ENCODE data around the gene ASRGL1.

ASRGL1 gene

DNA sequence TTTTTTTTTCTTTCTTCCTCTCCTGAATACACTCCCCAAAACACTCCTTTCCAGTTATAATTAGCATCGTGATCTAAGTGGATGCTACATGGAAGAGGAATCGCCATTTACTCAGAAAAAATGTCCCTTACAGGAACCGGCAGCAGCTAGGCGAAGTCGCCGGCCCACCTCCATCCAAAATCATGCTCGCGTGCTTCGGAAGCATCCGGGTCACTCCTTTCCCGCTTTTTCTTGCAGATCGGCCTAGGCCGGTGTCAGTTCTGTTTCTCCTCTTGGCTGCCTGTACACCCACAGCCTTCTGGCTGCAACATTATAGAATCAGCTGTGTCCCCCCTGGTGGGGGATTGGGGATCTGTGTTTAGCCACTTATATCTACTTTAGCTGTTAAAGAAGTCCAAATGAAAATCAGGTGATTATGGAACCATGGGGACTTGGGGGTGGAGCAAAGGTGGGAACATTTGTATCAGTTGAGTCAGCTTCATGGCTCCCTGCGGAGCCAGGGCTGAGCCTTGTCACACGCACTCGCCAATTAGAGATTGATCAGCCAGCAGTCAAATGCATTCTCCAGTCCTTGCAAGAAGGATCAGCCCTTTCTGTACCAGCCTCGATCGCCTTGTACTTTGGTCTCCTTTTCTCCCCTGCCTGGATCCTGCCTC lies 36.3 kb downstream of the ASRGL1 start:
- no peak for TF ChIP-seq POLR2AphosphoS5 (IDR thresholded peaks at IDR 0.05; ENCODE audit: low read depth, low read length)
- TF ChIP-seq SIN3A (IDR thresholded peaks at IDR 0.05; ENCODE audit: borderline replicate concordance, insufficient read depth, low read length) = no peak
- TF ChIP-seq TAF1 (IDR thresholded peaks at IDR 0.05; ENCODE audit: borderline replicate concordance, insufficient read depth, low read length) = no peak
- TF ChIP-seq FOXP2 (optimal IDR thresholded peaks at IDR 0.05; ENCODE audit: borderline replicate concordance, extremely low read depth, extremely low read length, insufficient read depth) = no peak
- TF ChIP-seq, protein P1, sequence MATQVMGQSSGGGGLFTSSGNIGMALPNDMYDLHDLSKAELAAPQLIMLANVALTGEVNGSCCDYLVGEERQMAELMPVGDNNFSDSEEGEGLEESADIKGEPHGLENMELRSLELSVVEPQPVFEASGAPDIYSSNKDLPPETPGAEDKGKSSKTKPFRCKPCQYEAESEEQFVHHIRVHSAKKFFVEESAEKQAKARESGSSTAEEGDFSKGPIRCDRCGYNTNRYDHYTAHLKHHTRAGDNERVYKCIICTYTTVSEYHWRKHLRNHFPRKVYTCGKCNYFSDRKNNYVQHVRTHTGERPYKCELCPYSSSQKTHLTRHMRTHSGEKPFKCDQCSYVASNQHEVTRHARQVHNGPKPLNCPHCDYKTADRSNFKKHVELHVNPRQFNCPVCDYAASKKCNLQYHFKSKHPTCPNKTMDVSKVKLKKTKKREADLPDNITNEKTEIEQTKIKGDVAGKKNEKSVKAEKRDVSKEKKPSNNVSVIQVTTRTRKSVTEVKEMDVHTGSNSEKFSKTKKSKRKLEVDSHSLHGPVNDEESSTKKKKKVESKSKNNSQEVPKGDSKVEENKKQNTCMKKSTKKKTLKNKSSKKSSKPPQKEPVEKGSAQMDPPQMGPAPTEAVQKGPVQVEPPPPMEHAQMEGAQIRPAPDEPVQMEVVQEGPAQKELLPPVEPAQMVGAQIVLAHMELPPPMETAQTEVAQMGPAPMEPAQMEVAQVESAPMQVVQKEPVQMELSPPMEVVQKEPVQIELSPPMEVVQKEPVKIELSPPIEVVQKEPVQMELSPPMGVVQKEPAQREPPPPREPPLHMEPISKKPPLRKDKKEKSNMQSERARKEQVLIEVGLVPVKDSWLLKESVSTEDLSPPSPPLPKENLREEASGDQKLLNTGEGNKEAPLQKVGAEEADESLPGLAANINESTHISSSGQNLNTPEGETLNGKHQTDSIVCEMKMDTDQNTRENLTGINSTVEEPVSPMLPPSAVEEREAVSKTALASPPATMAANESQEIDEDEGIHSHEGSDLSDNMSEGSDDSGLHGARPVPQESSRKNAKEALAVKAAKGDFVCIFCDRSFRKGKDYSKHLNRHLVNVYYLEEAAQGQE (IDR thresholded peaks at IDR 0.05; ENCODE audit: insufficient read depth in 1 of 2, low read depth in 2 of 2, low read length in 2 of 2) = no peak

DNA sequence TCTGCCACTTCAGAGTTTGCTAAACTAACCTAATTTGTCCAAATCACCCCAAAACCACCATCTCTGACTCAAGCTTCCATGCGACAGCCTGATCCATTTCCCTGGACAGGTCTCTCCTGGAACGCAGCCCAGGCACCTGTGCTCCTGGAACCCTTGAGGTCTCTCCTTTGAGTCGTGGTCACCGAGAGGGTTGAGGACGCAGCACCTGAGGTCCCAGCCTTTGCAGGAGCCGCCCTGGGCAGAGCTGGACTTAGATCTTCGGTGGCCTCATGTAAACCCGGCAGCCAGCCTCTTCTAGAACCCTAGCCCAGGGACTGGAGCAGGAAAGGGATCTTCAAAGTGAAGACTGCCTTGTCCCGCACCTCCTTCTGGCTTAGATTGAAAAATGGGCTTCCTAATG lies 37.6 kb downstream of the ASRGL1 start:
- TF ChIP-seq, protein P1 (IDR thresholded peaks at IDR 0.05; ENCODE audit: insufficient read depth in 1 of 2, low read depth in 2 of 2, low read length in 2 of 2) = no peak
- TF ChIP-seq POLR2AphosphoS5 (IDR thresholded peaks at IDR 0.05; ENCODE audit: low read depth, low read length) = no peak
- TF ChIP-seq SIN3A (IDR thresholded peaks at IDR 0.05; ENCODE audit: borderline replicate concordance, insufficient read depth, low read length) = no peak
- no peak for TF ChIP-seq FOXP2 (optimal IDR thresholded peaks at IDR 0.05; ENCODE audit: borderline replicate concordance, extremely low read depth, extremely low read length, insufficient read depth)
- TF ChIP-seq TAF1 (IDR thresholded peaks at IDR 0.05; ENCODE audit: borderline replicate concordance, insufficient read depth, low read length) = no peak

DNA sequence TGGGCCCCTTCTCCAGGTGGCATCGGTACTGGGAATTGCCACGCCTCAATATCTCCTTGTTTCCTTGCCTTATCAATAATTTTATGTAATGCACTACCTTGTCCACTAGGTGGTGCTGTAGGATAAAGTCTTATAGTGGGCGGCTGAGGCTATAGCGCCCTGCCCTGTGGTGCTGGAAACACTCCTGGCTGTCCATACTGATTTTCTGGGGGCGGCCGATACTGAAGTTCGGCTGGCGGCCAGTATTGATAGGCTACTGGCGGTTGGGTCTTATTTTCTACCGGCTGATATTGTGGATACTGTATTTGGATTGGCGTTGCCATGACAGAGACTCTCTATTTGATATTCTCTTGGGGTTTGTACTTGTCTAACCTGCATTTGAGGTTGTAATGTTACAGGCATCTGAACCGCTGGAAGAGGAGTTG lies 43.6 kb downstream of the ASRGL1 start:
- peak; percentile 22; the same call in 1 of the 2 replicates for TF ChIP-seq TAF1 (IDR thresholded peaks at IDR 0.05; ENCODE audit: borderline replicate concordance, insufficient read depth, low read length)

DNA sequence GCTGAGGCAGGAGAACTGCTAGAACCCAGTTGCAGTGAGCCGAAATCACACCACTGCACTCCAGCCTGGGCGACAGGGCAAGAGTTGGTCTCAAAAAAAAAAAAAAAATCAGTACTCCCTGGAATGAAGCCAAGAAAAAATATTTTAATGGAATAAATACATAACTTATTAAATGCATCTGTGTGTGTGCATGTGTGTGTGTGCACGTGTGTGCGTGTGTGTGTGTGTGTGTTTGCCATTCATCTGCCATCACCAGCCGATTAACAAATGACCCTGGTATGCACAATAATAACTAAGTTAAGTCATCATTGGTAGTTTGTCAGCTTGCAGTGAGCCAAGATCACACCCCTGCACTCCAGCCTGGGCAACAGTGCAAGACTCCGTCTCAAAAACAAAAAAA lies 46.6 kb downstream of the ASRGL1 start:
- TF ChIP-seq POLR2AphosphoS5 (IDR thresholded peaks at IDR 0.05; ENCODE audit: low read depth, low read length) (no peak), FOXP2 (optimal IDR thresholded peaks at IDR 0.05; ENCODE audit: borderline replicate concordance, extremely low read depth, extremely low read length, insufficient read depth) (no peak)

DNA sequence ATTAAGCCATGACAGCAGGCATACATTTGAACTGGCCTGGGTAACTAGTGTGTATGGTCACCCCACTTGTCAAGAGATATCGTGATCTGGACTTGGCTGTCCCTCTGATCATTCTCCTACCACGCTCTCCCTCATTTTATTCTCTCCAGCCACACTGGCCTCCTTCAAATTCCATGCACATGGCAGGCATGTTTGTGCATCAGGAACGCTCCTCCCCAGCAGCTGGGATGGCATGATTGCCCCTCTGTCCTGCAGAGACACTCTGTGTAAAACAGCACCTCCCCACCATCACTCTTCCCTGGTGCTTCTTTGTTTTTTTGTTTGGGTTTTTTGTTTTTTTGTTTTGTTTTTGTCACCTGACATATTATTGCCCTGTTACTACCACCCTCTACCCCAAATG lies 50.1 kb downstream of the ASRGL1 start:
- TF ChIP-seq POLR2AphosphoS5 (IDR thresholded peaks at IDR 0.05; ENCODE audit: low read depth, low read length) = no peak
- TF ChIP-seq, protein P1 (IDR thresholded peaks at IDR 0.05; ENCODE audit: insufficient read depth in 1 of 2, low read depth in 2 of 2, low read length in 2 of 2) = no peak

DNA sequence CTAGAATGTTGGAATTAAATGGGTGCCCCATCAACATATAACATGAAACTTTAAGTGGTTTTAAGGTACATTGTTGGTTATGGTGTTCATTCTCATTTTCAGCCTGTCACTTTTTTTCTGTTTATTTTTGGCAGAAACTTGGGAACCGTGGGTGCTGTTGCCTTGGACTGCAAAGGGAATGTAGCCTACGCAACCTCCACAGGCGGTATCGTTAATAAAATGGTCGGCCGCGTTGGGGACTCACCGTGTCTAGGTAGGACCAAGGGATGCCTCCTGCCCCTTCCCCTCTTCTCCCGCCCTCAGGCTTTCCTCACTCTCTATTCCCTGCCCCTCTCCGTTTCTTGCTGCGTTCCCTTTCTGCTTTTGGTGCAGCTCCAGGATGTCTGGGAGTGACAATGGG lies 51.8 kb downstream of the ASRGL1 start:
- TF ChIP-seq, protein P1 (IDR thresholded peaks at IDR 0.05; ENCODE audit: insufficient read depth in 1 of 2, low read depth in 2 of 2, low read length in 2 of 2) = no peak
- TF ChIP-seq POLR2AphosphoS5 (IDR thresholded peaks at IDR 0.05; ENCODE audit: low read depth, low read length) (no peak), SIN3A (IDR thresholded peaks at IDR 0.05; ENCODE audit: borderline replicate concordance, insufficient read depth, low read length) (no peak)

Measured in PFSK-1 (cell line).